Renal cortical epithelial cell (primary cell): ENCODE data around the gene ECSIT. TPM values are rescaled to one million over a fixed set of nuclear protein-coding genes. Genes with fewer than 3 reads are reported as not detected.

ENCODE experiments used
- DNase-seq: peaks from one replicate; pipeline ENCODE4 v3.0.0-alpha.2; 2011; ENCODE audit warnings: low read depth
- total RNA-seq: library from RNA; depleted of rRNA; stranded (reverse); fragments of >200 nt; gene quantifications from 2 replicates; pipeline ENCODE4 v1.2.3, GENCODE V29; 2014

ECSIT gene
- total RNA-seq, 1 donor from 2014 or later, result 18.4 TPM

GRCh38 chr19:11505032-11505503, 23.9 kb downstream of the ECSIT start:
- peak; percentile 83 for DNase-seq

- no peak for DNase-seq
Measured at GRCh38 chr19:11504502-11505031, 24.4 kb downstream of the ECSIT start.

GRCh38 chr19:11499890-11500420, 29.0 kb downstream of the ECSIT start:
- DNase-seq, result no peak

GRCh38 chr19:11499220-11499726, 29.7 kb downstream of the ECSIT start:
- no peak for DNase-seq

- DNase-seq, result peak; percentile 68
Measured at GRCh38 chr19:11496391-11497163, 32.4 kb downstream of the ECSIT start.

- no peak for DNase-seq
Measured at GRCh38 chr19:11495885-11496284, 33.0 kb downstream of the ECSIT start.

GRCh38 chr19:11495481-11495880, 33.5 kb downstream of the ECSIT start:
- no peak for DNase-seq

- no peak for DNase-seq
Measured at GRCh38 chr19:11494634-11495285, 34.2 kb downstream of the ECSIT start.

GRCh38 chr19:11489378-11489777, 39.6 kb downstream of the ECSIT start:
- DNase-seq, result no peak

- DNase-seq, result no peak
Measured at GRCh38 chr19:11486661-11487503, 42.1 kb downstream of the ECSIT start.

GRCh38 chr19:11485245-11485837, 43.6 kb downstream of the ECSIT start:
- DNase-seq, result no peak

GRCh38 chr19:11483366-11484111, 45.4 kb downstream of the ECSIT start:
- no peak for DNase-seq

- no peak for DNase-seq
Measured at GRCh38 chr19:11482384-11483050, 46.4 kb downstream of the ECSIT start.

GRCh38 chr19:11481534-11482383, 47.2 kb downstream of the ECSIT start:
- peak; percentile 45 for DNase-seq

GRCh38 chr19:11480715-11481533, 48.0 kb downstream of the ECSIT start, which contains the start of gene ELAVL3:
Gene ELAVL3, minus strand, starts transcription at chr19:11481046. Its CDS starts 438 bp downstream, at chr19:11480608.
- no peak for DNase-seq

GRCh38 chr19:11479898-11480714, 48.8 kb downstream of the ECSIT start:
- DNase-seq, result no peak
